RWPE1 (cell line): Measurements from ENCODE around the gene SNRNP27.

Experiments
- CTCF ChIA-PET: fragments of 350-600 bp; sonication (Branson Sonifier 250); formaldehyde crosslinking; extraction: SDS; loops from one replicate; lab custom pipeline; 2021; lab: Yijun Ruan, JAX
- POLR2A ChIA-PET: fragments of 400-600 bp; formaldehyde crosslinking; extraction: SDS; loops from one replicate; lab custom pipeline; 2020; ENCODE audit warnings: antibody characterized with exemption; ENCODE audit not compliant: low non-redundant PET; lab: Yijun Ruan, JAX
- DNase-seq: peaks from one replicate; pipeline ENCODE4 v3.0.0; 2012; ENCODE audit warnings: low spot score
- H3K27ac ChIP-seq: fragments of 450-650 bp; 2 replicates; pipeline ENCODE4 v1.5.1; 2017
- CTCF ChIP-seq: fragments of 450-650 bp; conservative IDR thresholded peaks from 2 replicates; pipeline ENCODE4 v1.5.1; 2017; ENCODE audit warnings: low read depth, mild to moderate bottlenecking

Gene SNRNP27

GRCh38 chr2:69893684-69894551, at the start of gene SNRNP27:
Gene SNRNP27 (plus strand): TSS chr2:69893956. CDS start chr2:69893985, 29 bp downstream.
- ChIA-PET CTCF (interaction anchor here (1.1 to 1.7 kb wide), 2 partner anchors 58 to 169 kb away, joined by 3 to 5 read pairs; no protein-coding TSS in a partner anchor), POLR2A (interaction anchor here (0.6 kb wide), 1 partner anchor 20 kb away, joined by 3 read pairs; no protein-coding TSS in a partner anchor)
- H3K27ac ChIP-seq = peak within 1 kb of the TSS; percentile 88
- DNase-seq = peak; percentile 77
- TF ChIP-seq CTCF = no peak

- ChIA-PET CTCF (no interaction called here), POLR2A (no interaction called here)
- H3K27ac ChIP-seq = no peak overlapping the region
- TF ChIP-seq CTCF = no peak
- DNase-seq = no peak
These were observed 49.8 kb upstream of the SNRNP27 start for GRCh38 chr2:69843993-69844392.

- no peak for DNase-seq
- CTCF ChIA-PET = no interaction called here
- H3K27ac ChIP-seq = no peak overlapping the region
- TF ChIP-seq CTCF = no peak
- POLR2A ChIA-PET = no interaction called here
These were observed 49.2 kb upstream of the SNRNP27 start for GRCh38 chr2:69844560-69844959.

- no peak for DNase-seq
- CTCF ChIA-PET = interaction anchor here (0.6 kb wide), 1 partner anchor 297 kb away, joined by 4 read pairs; no protein-coding TSS in a partner anchor
- H3K27ac ChIP-seq = no peak overlapping the region
- POLR2A ChIA-PET = no interaction called here
- no peak for TF ChIP-seq CTCF
These were observed 47.3 kb upstream of the SNRNP27 start for GRCh38 chr2:69846182-69847067.

GRCh38 chr2:69847068-69847828, 46.5 kb upstream of the SNRNP27 start:
- TF ChIP-seq CTCF = no peak
- ChIA-PET CTCF (interaction anchor here (0.5 kb wide), 1 partner anchor 235 kb away, joined by 5 read pairs; no protein-coding TSS in a partner anchor), POLR2A (no interaction called here)
- H3K27ac ChIP-seq = no peak overlapping the region
- no peak for DNase-seq
